MM.1S (cell line): ENCODE data around the gene PANX1.

Experiments
- DNase-seq: peaks from one replicate; pipeline ENCODE4 v3.0.0-alpha.2; 2015
- H2AFZ ChIP-seq: fragments of 300-600 bp; sonication (generic); 2 replicates; pipeline ENCODE4 v1.6.0; 2016; ENCODE audit warnings: antibody characterized with exemption, low read length
- H3F3A ChIP-seq: fragments of 300-600 bp; sonication (generic); 2 replicates; pipeline ENCODE4 v1.6.1; 2016; ENCODE audit warnings: mild to moderate bottlenecking, antibody characterized with exemption, low read length, moderate library complexity, mixed read lengths; ENCODE audit not compliant: insufficient read depth
- H3K27ac ChIP-seq: fragments of 300-600 bp; sonication (generic); 2 replicates; pipeline ENCODE4 v1.5.1; 2016; ENCODE audit warnings: mild to moderate bottlenecking, low read length
- H3K27me3 ChIP-seq: fragments of 300-600 bp; sonication (generic); replicated peaks from 2 replicates; pipeline ENCODE4 v1.6.0; 2016; ENCODE audit warnings: low read length; ENCODE audit not compliant: insufficient read depth
- H3K36me3 ChIP-seq: fragments of 300-600 bp; sonication (generic); replicated peaks from 2 replicates; pipeline ENCODE4 v1.6.1; 2016; ENCODE audit warnings: mild to moderate bottlenecking, low read length, mixed read lengths; ENCODE audit not compliant: insufficient read depth
- H3K4me1 ChIP-seq: fragments of 300-600 bp; sonication (generic); 2 replicates; pipeline ENCODE4 v1.6.1; 2016; ENCODE audit warnings: low read length, mixed read lengths
- H3K4me2 ChIP-seq: fragments of 300-600 bp; sonication (generic); 2 replicates; pipeline ENCODE4 v1.6.0; 2016; ENCODE audit warnings: low read depth, low read length
- H3K4me3 ChIP-seq: fragments of 300-600 bp; sonication (generic); 2 replicates; pipeline ENCODE4 v1.5.1; 2016; ENCODE audit warnings: low read length, mixed read lengths
- H3K79me2 ChIP-seq: fragments of 300-600 bp; sonication (generic); 2 replicates; pipeline ENCODE4 v1.6.1; 2016; ENCODE audit warnings: mixed run types, low read length, mixed read lengths
- H3K9ac ChIP-seq: fragments of 300-600 bp; sonication (generic); 2 replicates; pipeline ENCODE4 v1.6.1; 2016; ENCODE audit warnings: low read length, mixed read lengths
- H3K9me2 ChIP-seq: fragments of 300-600 bp; sonication (generic); replicated peaks from 2 replicates; pipeline ENCODE4 v1.6.1; 2016; ENCODE audit warnings: mild to moderate bottlenecking, low read length, mixed read lengths; ENCODE audit not compliant: insufficient read depth
- H3K9me3 ChIP-seq: fragments of 300-600 bp; sonication (generic); replicated peaks from 2 replicates; pipeline ENCODE4 v1.6.1; 2016; ENCODE audit warnings: mild to moderate bottlenecking, low read length, mixed read lengths; ENCODE audit not compliant: insufficient read depth
- H4K20me1 ChIP-seq: fragments of 300-600 bp; sonication (generic); 2 replicates; pipeline ENCODE4 v1.6.1; 2016; ENCODE audit warnings: mild to moderate bottlenecking, low read length, moderate library complexity, mixed read lengths; ENCODE audit not compliant: insufficient read depth
- CTCF ChIP-seq: fragments of 300-600 bp; sonication (generic); IDR thresholded peaks from 2 replicates; pipeline ENCODE4 v1.5.1; 2016; ENCODE audit warnings: antibody characterized with exemption, low read length, mixed read lengths
- EZH2 ChIP-seq: fragments of 300-600 bp; sonication (generic); optimal IDR thresholded peaks from 2 replicates; pipeline ENCODE3; 2017; ENCODE audit warnings: low read depth, mild to moderate bottlenecking, antibody characterized with exemption, low read length, mixed read lengths
- EZH2phosphoT487 ChIP-seq: fragments of 300-600 bp; sonication (generic); IDR thresholded peaks from 2 replicates; pipeline ENCODE4 v1.6.1; 2018; ENCODE audit warnings: antibody characterized with exemption, low read length

The PANX1 gene

GRCh38 chr11:94100253-94100652, 28.4 kb upstream of the PANX1 start:
- Histone ChIP-seq H3K4me2 (no peak overlapping the region), H3K79me2 (no peaks in the 10 kb centered on the region), H3K36me3 (no peaks in the 10 kb centered on the region), H3K4me3 (no peak overlapping the region), H3K9me3 (no peaks in the 10 kb centered on the region), H3F3A (no peaks in the 10 kb centered on the region), H3K9ac (no peak overlapping the region), H4K20me1 (no peaks in the 10 kb centered on the region), H3K27me3 (no peaks in the 10 kb centered on the region), H3K4me1 (no peaks in the 10 kb centered on the region), H3K27ac (no peak overlapping the region), H3K9me2 (no peaks in the 10 kb centered on the region), H2AFZ (no peak overlapping the region)
- no peak for DNase-seq
- TF ChIP-seq EZH2phosphoT487 (no peak), EZH2 (no peak), CTCF (no peak)

GRCh38 chr11:94103471-94103870, 25.2 kb upstream of the PANX1 start:
- Histone ChIP-seq H3K9ac (no peak overlapping the region), H3K4me1 (no peaks in the 10 kb centered on the region), H2AFZ (no peak overlapping the region), H3K4me2 (no peak overlapping the region), H4K20me1 (no peaks in the 10 kb centered on the region), H3K36me3 (no peaks in the 10 kb centered on the region), H3K9me2 (no peaks in the 10 kb centered on the region), H3K9me3 (no peaks in the 10 kb centered on the region), H3K27me3 (no peaks in the 10 kb centered on the region), H3F3A (no peaks in the 10 kb centered on the region), H3K4me3 (no peak overlapping the region), H3K79me2 (no peaks in the 10 kb centered on the region), H3K27ac (no peak overlapping the region)
- no peak for TF ChIP-seq EZH2
- DNase-seq = no peak

- DNase-seq = no peak
- H3K9ac ChIP-seq = no peak overlapping the region
- H4K20me1 ChIP-seq = no peaks in the 10 kb centered on the region
- H3K79me2 ChIP-seq = no peaks in the 10 kb centered on the region
- H3K27ac ChIP-seq = no peak overlapping the region
- H3K4me3 ChIP-seq = no peak overlapping the region
- TF ChIP-seq EZH2 (no peak), EZH2phosphoT487 (no peak)
- H3F3A ChIP-seq = no peaks in the 10 kb centered on the region
- no peaks in the 10 kb centered on the region for H3K9me3 ChIP-seq
- no peaks in the 10 kb centered on the region for H3K4me1 ChIP-seq
- H3K36me3 ChIP-seq = no peaks in the 10 kb centered on the region
- no peak overlapping the region for H3K4me2 ChIP-seq
- no peaks in the 10 kb centered on the region for H3K27me3 ChIP-seq
- no peak overlapping the region for H2AFZ ChIP-seq
- no peaks in the 10 kb centered on the region for H3K9me2 ChIP-seq
Measured at GRCh38 chr11:94104734-94105133, 23.9 kb upstream of the PANX1 start.

- no peak overlapping the region for H3K27ac ChIP-seq
- H3K27me3 ChIP-seq = no peaks in the 10 kb centered on the region
- H3K79me2 ChIP-seq = no peaks in the 10 kb centered on the region
- no peak overlapping the region for H3K4me3 ChIP-seq
- H3K9me3 ChIP-seq = no peaks in the 10 kb centered on the region
- H2AFZ ChIP-seq = no peak overlapping the region
- H3K4me2 ChIP-seq = no peak overlapping the region
- no peak for TF ChIP-seq EZH2phosphoT487
- TF ChIP-seq EZH2 = no peak
- no peak for TF ChIP-seq CTCF
- no peaks in the 10 kb centered on the region for H4K20me1 ChIP-seq
- DNase-seq = no peak
- no peaks in the 10 kb centered on the region for H3F3A ChIP-seq
- no peaks in the 10 kb centered on the region for H3K9me2 ChIP-seq
- no peaks in the 10 kb centered on the region for H3K4me1 ChIP-seq
- H3K36me3 ChIP-seq = no peaks in the 10 kb centered on the region
- H3K9ac ChIP-seq = no peak overlapping the region
Measured at GRCh38 chr11:94106716-94107115, 21.9 kb upstream of the PANX1 start.
